Choroid plexus epithelial cell (primary cell): ENCODE results near the gene SERGEF.
A peak's percentile ranks its signal among the peaks of the same experiment; 100 is the strongest.

ENCODE experiments used
- DNase-seq: peaks from one replicate; pipeline ENCODE4 v3.0.0-alpha.2; 2010; ENCODE audit warnings: low read depth
- H3K4me3 ChIP-seq: 2 replicates; pipeline ENCODE4 v1.5.1; 2011; ENCODE audit warnings: low read depth, mild to moderate bottlenecking, control low read depth, low read length, moderate library complexity
- CTCF ChIP-seq: conservative IDR thresholded peaks from 2 replicates; pipeline ENCODE4 v1.5.1; 2011; ENCODE audit warnings: low read depth, mild to moderate bottlenecking, control low read depth, inconsistent platforms, low read length, moderate library complexity

The SERGEF gene

GRCh38 chr11:17766073-17766359 is 246.8 kb downstream of the SERGEF start:
- no peak overlapping the region for H3K4me3 ChIP-seq
- DNase-seq, result no peak
- no peak for TF ChIP-seq CTCF

GRCh38 chr11:17765356-17766072 is 247.3 kb downstream of the SERGEF start:
- no peak overlapping the region for H3K4me3 ChIP-seq
- DNase-seq, result peak; percentile 10
- TF ChIP-seq CTCF, result no peak

DNA sequence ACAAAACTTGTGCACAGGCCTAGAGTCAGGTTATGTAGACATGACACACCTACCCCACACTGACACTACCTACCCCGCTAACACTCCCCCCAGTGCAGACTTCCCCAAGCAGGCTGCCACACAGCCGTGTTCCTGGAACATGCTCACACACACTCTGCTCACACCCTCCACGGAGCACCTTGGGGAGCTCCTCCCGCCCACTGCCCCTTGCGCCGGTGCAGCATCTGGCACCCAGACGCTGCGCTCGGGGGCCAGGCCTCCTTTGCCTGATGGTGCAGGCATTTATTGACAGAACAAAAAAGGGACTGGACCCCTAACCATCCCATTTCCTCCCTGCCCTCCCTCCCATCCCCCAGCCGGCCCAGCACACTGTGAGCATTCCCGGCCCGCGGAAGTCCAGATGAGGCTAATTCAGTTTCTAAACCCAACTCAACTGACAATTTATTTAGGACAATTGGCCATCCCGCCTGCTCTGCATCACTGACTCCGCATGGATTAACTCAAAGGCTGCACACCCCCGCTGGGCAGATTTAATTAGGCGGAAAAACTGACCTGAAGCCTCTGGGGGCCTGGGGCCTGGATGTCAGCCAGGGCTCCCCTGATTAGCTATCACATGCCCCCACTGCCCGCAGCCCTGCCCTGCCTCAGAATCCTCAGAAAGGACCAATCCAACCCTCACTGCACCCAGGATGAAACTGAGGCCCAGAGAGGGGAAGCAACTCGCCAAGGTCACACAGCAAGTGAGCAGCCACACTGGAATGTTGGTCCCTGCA is 248.2 kb downstream of the SERGEF start:
- no peak for DNase-seq
- TF ChIP-seq CTCF, result no peak
- no peak overlapping the region for H3K4me3 ChIP-seq

DNA sequence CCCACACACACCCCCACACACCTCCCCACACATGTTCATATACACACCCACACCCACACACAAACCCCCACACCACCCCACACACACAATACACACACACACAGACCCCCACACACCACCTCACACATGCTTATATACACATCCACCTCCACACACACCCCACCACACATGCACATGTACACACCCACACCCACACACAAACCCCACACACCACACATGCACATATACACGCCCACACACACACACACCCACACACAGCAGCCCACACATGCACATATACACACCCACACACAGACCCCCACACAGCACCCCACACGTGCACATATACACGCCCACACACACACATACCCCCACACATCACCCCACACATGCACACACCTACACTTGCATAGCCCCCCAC is 249.1 kb downstream of the SERGEF start:
- no peak overlapping the region for H3K4me3 ChIP-seq
- no peak for TF ChIP-seq CTCF
- no peak for DNase-seq

- no peak overlapping the region for H3K4me3 ChIP-seq
- no peak for DNase-seq
- no peak for TF ChIP-seq CTCF
Observed at GRCh38 chr11:17763244-17763643, 249.6 kb downstream of the SERGEF start.

- no peak for DNase-seq
- TF ChIP-seq CTCF, result peak; percentile 12
- H3K4me3 ChIP-seq, result no peak overlapping the region
Observed at GRCh38 chr11:17762309-17762974, 250.4 kb downstream of the SERGEF start.
